ENCODE data around the gene FNDC5. TPM values are rescaled to one million over a fixed set of nuclear protein-coding genes. Genes with fewer than 3 reads are reported as not detected.

Gene FNDC5
- total RNA-seq, 6 experiments from 2014 or later, result 1.0 to 8.3 (median 2.4) TPM

- intact Hi-C loops (cut with DNase I), result loop anchor here in 1 of 2 donors (5.0 to 10.0 kb wide), 2 partner anchors 170 to 212 kb away; partner anchors contain the start of gene SYNC
- H3K27ac ChIP-seq, result no peak overlapping the region
- H3K9me3 ChIP-seq, result no peaks in the 10 kb centered on the region
- 81% methylated on average over 5 of the region's 5 CpGs for WGBS (ENCODE audit: insufficient coverage, low coverage, low lambda C conversion rate, missing lambda C conversion rate)
- H3K36me3 ChIP-seq, result no peaks in the 10 kb centered on the region
- no peak overlapping the region for H3K4me3 ChIP-seq
- DNase-seq (no peak), ATAC-seq (no peak)
- no peaks in the 10 kb centered on the region for H3K27me3 ChIP-seq
- TF ChIP-seq CTCF (IDR thresholded peaks at IDR 0.05), result no peak
- TF ChIP-seq POLR2A (IDR thresholded peaks at IDR 0.05), result no peak
- peaks cover 0 to 4% (median under 1%) of the 10 kb centered on the region in 4 donors for H3K4me1 ChIP-seq
These were observed 4.4 kb upstream of the FNDC5 start for GRCh38 chr1:32874860-32875752.

- H3K27ac ChIP-seq, result no peak overlapping the region
- H3K9me3 ChIP-seq, result no peaks in the 10 kb centered on the region
- intact Hi-C loops (cut with DNase I), result loop anchor here in 1 of 2 donors (10.0 kb wide), 1 partner anchor 169 kb away; the partner anchor contains the start of gene SYNC
- ATAC-seq, result no peak
- no peak for DNase-seq
- 75% methylated on average over 4 of the region's 5 CpGs for WGBS (ENCODE audit: insufficient coverage, low coverage, low lambda C conversion rate, missing lambda C conversion rate)
- H3K4me1 ChIP-seq, result peaks cover 0 to 4% (median 2%) of the 10 kb centered on the region in 4 donors
- TF ChIP-seq POLR2A (IDR thresholded peaks at IDR 0.05) (no peak), CTCF (IDR thresholded peaks at IDR 0.05) (no peak)
- H3K4me3 ChIP-seq, result no peak overlapping the region
- H3K27me3 ChIP-seq, result no peaks in the 10 kb centered on the region
- H3K36me3 ChIP-seq, result no peaks in the 10 kb centered on the region
These were observed 2.8 kb upstream of the FNDC5 start for GRCh38 chr1:32873484-32873883.

- no peaks in the 10 kb centered on the region for H3K9me3 ChIP-seq
- intact Hi-C loops (cut with DNase I), result loop anchor here in 1 of 2 donors (10.0 kb wide), 1 partner anchor 167 kb away; the partner anchor contains the start of gene SYNC
- ATAC-seq (no peak), DNase-seq (peak in 1 of 3 donors; percentile 33)
- no peak overlapping the region for H3K27ac ChIP-seq
- H3K4me1 ChIP-seq, result peaks cover 0 to 4% (median 2%) of the 10 kb centered on the region in 4 donors
- no peak overlapping the region for H3K4me3 ChIP-seq
- no peaks in the 10 kb centered on the region for H3K27me3 ChIP-seq
- TF ChIP-seq POLR2A (IDR thresholded peaks at IDR 0.05) (no peak), CTCF (IDR thresholded peaks at IDR 0.05) (no peak)
- H3K36me3 ChIP-seq, result no peaks in the 10 kb centered on the region
- WGBS (ENCODE audit: insufficient coverage, low coverage, low lambda C conversion rate, missing lambda C conversion rate), result 46% methylated on average over 6 of the region's 7 CpGs
These were observed 1.4 kb upstream of the FNDC5 start for GRCh38 chr1:32872192-32872460.

GRCh38 chr1:32871364-32872191, 866 bp upstream of the FNDC5 start:
- WGBS (ENCODE audit: insufficient coverage, low coverage, low lambda C conversion rate, missing lambda C conversion rate), result 37% methylated on average over 5 of the region's 13 CpGs
- Histone ChIP-seq H3K9me3 (no peaks in the 10 kb centered on the region), H3K27me3 (no peaks in the 10 kb centered on the region), H3K4me3 (peak overlapping the region in 2 of 3 donors; percentile 29 to 42), H3K36me3 (no peaks in the 10 kb centered on the region), H3K27ac (no peak overlapping the region), H3K4me1 (peaks cover 0 to 4% (median 2%) of the 10 kb centered on the region in 4 donors)
- TF ChIP-seq POLR2A (IDR thresholded peaks at IDR 0.05) (no peak), CTCF (IDR thresholded peaks at IDR 0.05) (no peak)
- intact Hi-C loops (cut with DNase I), result loop anchor here in 1 of 2 donors (10.0 kb wide), 1 partner anchor 167 kb away; the partner anchor contains the start of gene SYNC
- DNase-seq (peak in 1 of 3 donors; percentile 34), ATAC-seq (no peak)

All from right lobe of liver (tissue), 6 donors.